Activated T-helper 1 cell treated with anti-CD3 and anti-CD28 coated beads, Interleukin-12 subunit alpha, Interleukin-12 subunit beta, Interleukin-2, Interleukin-4 antibody, amounts not matched to agents 30 ng/mL and 10 ng/mL and 1 ng/mL, durations not matched to agents 14 hours and 24 hours and 36 hours (primary cell): ENCODE data around the gene EFHC2. TPM values are rescaled to one million over a fixed set of nuclear protein-coding genes. Genes with fewer than 3 reads are reported as not detected.
"Not testable (repeated sequence)": the region's sequence is repeated elsewhere in the genome, so short reads cannot be mapped to it uniquely, and the experiment has no call there.

ENCODE experiments used
- DNase-seq: peaks from one replicate; pipeline ENCODE4 v3.0.0; 2021; ENCODE audit warnings: low spot score
- H3K27ac Mint-ChIP-seq: one replicate; pipeline ENCODE4 v1.8.0; 2021; ENCODE audit warnings: mild to moderate bottlenecking, mixed read lengths
- H3K27me3 Mint-ChIP-seq: one replicate; pipeline ENCODE4 v1.8.0; 2022; ENCODE audit warnings: mild to moderate bottlenecking, moderate library complexity, mixed read lengths; ENCODE audit not compliant: insufficient read depth
- H3K36me3 Mint-ChIP-seq: one replicate; pipeline ENCODE4 v1.8.0; 2021; ENCODE audit warnings: low read depth, mixed read lengths
- H3K4me1 Mint-ChIP-seq: one replicate; pipeline ENCODE4 v1.8.0; 2021; ENCODE audit warnings: low read depth, mixed read lengths
- H3K4me3 Mint-ChIP-seq: one replicate; pipeline ENCODE4 v1.8.0; 2021; ENCODE audit warnings: mild to moderate bottlenecking, moderate library complexity, mixed read lengths
- H3K9me3 Mint-ChIP-seq: one replicate; pipeline ENCODE4 v1.8.0; 2021; ENCODE audit warnings: mixed read lengths
- intact Hi-C: fragments of 100-400 bp; cut with micrococcal nuclease; formaldehyde crosslinking; loops from one replicate; pipeline ENCODE4 v1.15.1; 2024
- total RNA-seq: library from RNA; stranded (reverse); gene quantifications from 2 replicates; pipeline ENCODE4 v1.2.3, GENCODE V29; 2022

Gene EFHC2
- total RNA-seq, 1 donor from 2014 or later = not detected

DNA sequence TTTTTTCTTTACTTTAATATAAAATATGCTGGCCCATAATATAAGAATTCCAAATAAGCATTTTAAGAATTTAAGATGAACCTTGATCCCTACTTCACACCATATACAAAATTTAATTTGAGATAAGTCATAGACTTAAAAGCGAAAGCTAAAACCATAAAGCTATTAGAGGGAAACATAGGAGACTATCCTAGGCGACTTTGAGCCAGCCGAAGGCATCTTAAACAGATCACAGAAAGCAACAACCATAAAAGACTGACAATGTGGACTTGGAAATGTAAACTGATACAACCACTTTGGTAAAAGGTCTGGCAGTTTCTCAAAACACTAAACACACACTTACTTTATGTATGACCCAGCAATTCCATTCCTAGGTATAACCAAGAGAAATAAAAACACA, 125.0 kb downstream of the EFHC2 start:
- intact Hi-C loops = no loop called here
- Mint-ChIP-seq H3K4me1 (no peaks in the 10 kb centered on the region), H3K9me3 (no peaks in the 10 kb centered on the region), H3K4me3 (no peak overlapping the region), H3K27me3 (no peaks in the 10 kb centered on the region), H3K36me3 (no peaks in the 10 kb centered on the region), H3K27ac (no peak overlapping the region)
- DNase-seq = no peak

DNA sequence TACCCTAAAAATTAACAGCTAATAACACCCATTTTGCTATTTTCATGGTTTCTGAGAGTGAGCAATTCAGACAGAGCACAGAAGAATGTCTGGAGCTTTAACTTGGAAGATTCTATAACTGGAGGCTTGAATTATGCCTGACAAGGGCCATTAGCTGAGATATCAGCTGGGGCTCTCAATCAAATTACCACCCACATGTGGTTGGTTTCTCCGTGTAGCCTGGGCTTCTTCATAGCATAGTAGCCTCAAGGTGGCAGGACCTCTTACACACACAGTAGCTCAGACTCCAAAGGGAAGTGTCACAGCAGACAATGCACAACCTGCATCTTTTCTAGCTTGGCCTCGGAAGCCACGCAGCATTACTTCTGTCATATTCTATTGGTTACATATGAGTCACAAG, 127.3 kb downstream of the EFHC2 start:
- Mint-ChIP-seq H3K27ac (no peak overlapping the region), H3K4me3 (no peak overlapping the region), H3K36me3 (no peaks in the 10 kb centered on the region), H3K4me1 (no peaks in the 10 kb centered on the region), H3K27me3 (no peaks in the 10 kb centered on the region), H3K9me3 (no peaks in the 10 kb centered on the region)
- intact Hi-C loops = no loop called here
- DNase-seq = no peak

DNA sequence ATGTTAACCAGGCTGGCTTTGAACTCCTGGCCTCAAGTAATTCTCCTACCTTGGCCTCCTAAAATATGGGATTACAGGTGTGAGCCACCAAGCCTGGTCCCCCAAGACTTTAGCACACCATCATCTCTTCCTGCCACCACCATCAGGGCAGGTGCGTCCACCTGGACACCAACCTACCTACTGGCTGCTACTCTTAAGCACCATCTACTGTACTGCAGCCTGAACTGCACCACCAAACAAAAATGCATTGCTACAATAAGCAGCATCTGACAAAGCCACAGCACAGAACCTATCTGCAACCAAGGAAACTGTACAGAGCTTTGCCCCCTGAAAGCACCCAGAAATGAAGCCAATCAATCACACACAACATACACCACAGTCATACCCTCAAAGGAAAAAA, 139.7 kb downstream of the EFHC2 start:
- Mint-ChIP-seq H3K4me3 (no peak overlapping the region), H3K4me1 (no peaks in the 10 kb centered on the region), H3K36me3 (no peaks in the 10 kb centered on the region), H3K9me3 (no peaks in the 10 kb centered on the region), H3K27me3 (no peaks in the 10 kb centered on the region), H3K27ac (no peak overlapping the region)
- no peak for DNase-seq
- intact Hi-C loops = no loop called here

DNA sequence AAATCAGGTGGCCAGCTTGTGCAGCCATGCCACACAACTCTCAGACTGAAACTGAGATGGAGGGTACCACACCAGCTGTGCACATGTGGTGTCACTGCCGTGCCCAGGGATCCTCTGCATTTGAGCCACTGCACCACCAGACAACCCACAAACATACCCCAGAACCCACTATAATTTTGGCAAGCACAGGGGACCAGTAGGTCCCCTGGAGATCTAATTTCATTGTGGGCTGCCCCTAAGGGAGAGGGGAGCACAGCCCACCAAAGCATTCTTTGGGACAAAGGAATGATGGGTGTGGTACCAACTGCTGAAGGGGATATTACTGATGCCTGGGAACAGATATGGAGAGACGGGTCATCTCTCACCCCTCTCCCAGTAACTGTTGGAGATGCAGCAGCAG, 140.9 kb downstream of the EFHC2 start:
- no peaks in the 10 kb centered on the region for H3K27me3 Mint-ChIP-seq
- H3K4me1 Mint-ChIP-seq = no peaks in the 10 kb centered on the region
- no peaks in the 10 kb centered on the region for H3K9me3 Mint-ChIP-seq
- intact Hi-C loops = no loop called here
- H3K4me3 Mint-ChIP-seq = no peak overlapping the region
- no peak overlapping the region for H3K27ac Mint-ChIP-seq
- no peaks in the 10 kb centered on the region for H3K36me3 Mint-ChIP-seq
- no peak for DNase-seq

DNA sequence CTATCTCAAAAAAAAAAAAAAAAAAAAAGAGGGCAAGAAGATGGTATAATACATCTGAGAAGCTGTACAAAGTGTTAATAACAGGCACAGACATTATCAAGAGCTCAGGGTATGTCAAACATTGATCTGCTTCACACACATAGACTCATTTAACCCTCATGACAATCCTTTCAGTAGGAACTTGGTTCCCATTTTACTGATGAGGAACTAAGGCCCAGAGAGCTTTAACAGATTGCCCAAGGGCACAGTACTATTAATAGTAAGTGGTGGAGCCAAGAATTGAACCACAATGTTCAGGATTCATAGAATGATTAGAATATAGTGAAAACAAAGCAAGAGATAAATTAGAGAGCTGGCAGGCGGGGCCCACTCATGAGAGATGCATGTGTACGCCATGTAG, 154.4 kb downstream of the EFHC2 start:
- Mint-ChIP-seq H3K9me3 (no peaks in the 10 kb centered on the region), H3K36me3 (no peaks in the 10 kb centered on the region), H3K27ac (no peak overlapping the region), H3K4me3 (no peak overlapping the region), H3K27me3 (no peaks in the 10 kb centered on the region), H3K4me1 (no peaks in the 10 kb centered on the region)
- intact Hi-C loops = no loop called here
- DNase-seq = no peak

DNA sequence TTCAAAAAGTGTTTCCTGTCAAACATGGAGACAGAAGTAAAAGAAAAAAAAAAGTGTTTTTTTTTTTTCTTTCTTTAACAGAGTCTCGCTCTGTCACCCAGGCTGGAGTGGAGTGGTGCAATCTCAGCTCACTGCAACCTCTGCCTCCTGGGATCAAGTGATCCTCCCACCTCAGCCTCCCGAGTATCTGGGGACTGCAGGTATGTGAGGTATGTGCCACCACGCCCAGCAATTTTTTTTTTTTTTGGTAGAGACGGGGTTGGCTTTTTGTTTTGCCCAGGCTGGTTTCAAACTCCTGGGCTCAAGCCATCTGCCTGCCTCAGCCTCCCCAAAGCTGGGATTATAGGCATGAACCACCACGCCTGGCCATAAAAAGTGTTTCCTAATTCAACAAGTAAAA, 155.6 kb downstream of the EFHC2 start:
- H3K27me3 Mint-ChIP-seq, intact Hi-C loops, H3K36me3 Mint-ChIP-seq, H3K4me1 Mint-ChIP-seq, H3K27ac Mint-ChIP-seq, DNase-seq, H3K4me3 Mint-ChIP-seq, H3K9me3 Mint-ChIP-seq: not testable (repeated sequence)

DNA sequence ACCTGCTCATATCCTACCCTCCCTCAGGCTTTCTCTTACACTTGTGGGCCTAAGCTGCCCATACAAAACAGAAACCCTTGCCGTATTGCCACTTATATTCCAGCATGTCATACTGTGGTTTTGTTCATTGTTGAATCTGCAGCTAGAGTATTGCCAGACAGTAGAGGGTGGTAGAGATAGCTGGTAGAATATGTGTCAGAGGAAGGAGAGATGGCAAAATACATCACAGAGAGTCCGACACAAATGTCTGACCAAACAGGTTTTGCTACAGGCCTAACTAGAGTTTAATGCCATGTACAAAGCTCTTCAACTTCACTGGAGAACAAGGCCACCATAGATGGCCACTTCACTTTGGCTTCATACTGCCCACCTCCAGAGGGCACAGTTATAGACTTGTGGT, 160.1 kb downstream of the EFHC2 start:
- no peak overlapping the region for H3K27ac Mint-ChIP-seq
- no peaks in the 10 kb centered on the region for H3K36me3 Mint-ChIP-seq
- H3K9me3 Mint-ChIP-seq = no peaks in the 10 kb centered on the region
- no peaks in the 10 kb centered on the region for H3K4me1 Mint-ChIP-seq
- intact Hi-C loops = no loop called here
- no peak for DNase-seq
- no peaks in the 10 kb centered on the region for H3K27me3 Mint-ChIP-seq
- no peak overlapping the region for H3K4me3 Mint-ChIP-seq

DNA sequence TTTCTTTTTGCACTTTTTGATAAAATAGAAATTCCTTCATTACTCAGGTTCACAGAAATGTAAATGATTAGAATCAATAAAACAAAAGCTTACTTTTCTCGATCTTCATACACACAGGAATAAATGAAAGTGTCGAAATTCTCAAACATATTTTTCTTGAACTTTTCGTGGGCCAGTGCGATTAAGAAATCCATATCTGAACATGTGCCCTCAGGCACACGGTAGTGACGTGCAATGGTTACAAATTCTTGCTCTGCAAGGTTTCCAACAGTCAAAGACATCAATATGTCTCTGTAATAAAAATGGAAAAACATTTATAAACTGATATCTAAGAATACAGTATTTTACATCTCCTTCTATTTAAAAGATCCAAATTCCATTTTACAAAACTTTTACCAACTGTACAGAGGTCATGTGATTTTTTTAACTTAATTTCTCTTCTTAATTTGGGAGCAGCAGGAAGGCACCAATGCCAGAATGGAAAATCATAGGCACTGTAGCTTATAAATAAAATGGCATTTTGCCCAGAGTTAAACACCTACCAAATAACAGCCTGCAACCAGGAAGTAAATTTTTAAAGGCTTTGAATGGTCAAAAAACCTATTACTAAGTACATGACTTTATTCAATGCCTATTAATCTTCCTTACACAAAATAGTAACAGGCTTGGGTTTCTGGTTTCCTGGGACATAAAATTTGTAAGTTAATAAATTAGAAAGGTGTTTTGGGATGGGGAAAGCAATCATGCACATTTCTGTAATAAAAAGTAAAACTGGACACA, 165.0 kb downstream of the EFHC2 start:
- Mint-ChIP-seq H3K36me3 (no peaks in the 10 kb centered on the region), H3K27ac (no peak overlapping the region), H3K4me3 (no peak overlapping the region), H3K27me3 (no peaks in the 10 kb centered on the region), H3K4me1 (no peaks in the 10 kb centered on the region), H3K9me3 (no peaks in the 10 kb centered on the region)
- intact Hi-C loops = no loop called here
- no peak for DNase-seq

DNA sequence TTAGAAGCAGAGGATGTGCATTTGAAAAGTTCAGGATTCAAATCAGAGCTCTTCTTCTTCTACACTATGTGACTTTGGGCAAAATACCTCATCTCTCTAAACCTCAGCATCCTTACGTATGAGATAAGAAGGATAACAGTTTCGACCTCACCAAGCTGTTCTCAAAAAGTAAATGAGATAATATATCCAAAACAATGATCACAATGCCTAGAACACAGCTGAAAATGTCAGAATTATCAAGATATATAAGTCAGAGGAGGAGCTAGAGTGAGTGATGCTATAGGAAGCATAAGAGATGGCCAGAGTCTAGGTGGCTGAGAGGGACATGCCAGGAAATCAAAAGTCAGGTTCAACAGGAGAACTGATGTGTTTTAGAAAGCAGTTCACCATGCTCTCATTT, 168.0 kb downstream of the EFHC2 start:
- Mint-ChIP-seq H3K9me3 (no peaks in the 10 kb centered on the region), H3K27ac (no peak overlapping the region), H3K36me3 (no peaks in the 10 kb centered on the region), H3K4me1 (no peaks in the 10 kb centered on the region), H3K4me3 (no peak overlapping the region), H3K27me3 (no peaks in the 10 kb centered on the region)
- intact Hi-C loops = no loop called here
- no peak for DNase-seq

DNA sequence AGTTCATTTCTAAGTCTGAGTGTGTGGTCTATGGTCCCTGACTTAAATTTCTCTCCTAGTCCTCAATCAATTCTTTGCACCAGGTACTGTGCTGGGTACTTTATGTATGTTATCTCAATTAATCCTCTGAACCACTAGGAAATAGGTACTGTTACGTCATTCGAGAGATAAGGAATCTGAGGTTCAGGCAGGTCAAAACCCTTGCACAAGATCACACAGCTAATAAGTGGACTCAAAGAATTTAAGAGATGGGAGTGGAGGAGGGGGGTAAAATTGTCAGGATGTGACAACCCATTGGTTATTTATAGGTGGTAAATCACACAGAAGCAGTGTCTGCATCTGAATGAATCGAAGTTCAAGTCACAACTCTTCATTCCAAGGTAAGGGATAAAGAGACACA, 169.4 kb downstream of the EFHC2 start:
- Mint-ChIP-seq H3K9me3 (no peaks in the 10 kb centered on the region), H3K4me1 (no peaks in the 10 kb centered on the region), H3K4me3 (no peak overlapping the region), H3K36me3 (no peaks in the 10 kb centered on the region), H3K27ac (no peak overlapping the region), H3K27me3 (no peaks in the 10 kb centered on the region)
- intact Hi-C loops = no loop called here
- no peak for DNase-seq

DNA sequence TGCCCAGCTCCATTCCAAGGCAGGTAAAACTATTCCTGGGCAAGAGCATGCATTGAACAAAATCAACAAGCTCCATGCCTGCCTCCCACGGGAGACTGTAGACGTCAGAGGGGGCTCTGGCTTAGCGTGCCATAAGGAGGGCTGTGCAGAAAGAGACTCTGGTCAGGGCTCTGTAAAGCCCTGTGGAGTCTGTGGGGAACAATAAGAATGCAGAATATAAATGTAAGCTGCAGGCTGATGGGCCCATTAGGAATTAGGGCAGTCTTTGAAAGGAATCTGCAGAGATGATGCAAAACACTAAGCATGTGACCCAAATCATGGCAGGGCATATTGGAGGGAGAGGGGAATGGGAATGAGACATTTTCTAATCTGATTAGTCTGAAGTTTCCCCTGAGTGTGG, 170.3 kb downstream of the EFHC2 start:
- H3K27me3 Mint-ChIP-seq = no peaks in the 10 kb centered on the region
- no peak for DNase-seq
- no peaks in the 10 kb centered on the region for H3K4me1 Mint-ChIP-seq
- intact Hi-C loops = no loop called here
- H3K27ac Mint-ChIP-seq = no peak overlapping the region
- no peaks in the 10 kb centered on the region for H3K9me3 Mint-ChIP-seq
- H3K36me3 Mint-ChIP-seq = no peaks in the 10 kb centered on the region
- no peak overlapping the region for H3K4me3 Mint-ChIP-seq

DNA sequence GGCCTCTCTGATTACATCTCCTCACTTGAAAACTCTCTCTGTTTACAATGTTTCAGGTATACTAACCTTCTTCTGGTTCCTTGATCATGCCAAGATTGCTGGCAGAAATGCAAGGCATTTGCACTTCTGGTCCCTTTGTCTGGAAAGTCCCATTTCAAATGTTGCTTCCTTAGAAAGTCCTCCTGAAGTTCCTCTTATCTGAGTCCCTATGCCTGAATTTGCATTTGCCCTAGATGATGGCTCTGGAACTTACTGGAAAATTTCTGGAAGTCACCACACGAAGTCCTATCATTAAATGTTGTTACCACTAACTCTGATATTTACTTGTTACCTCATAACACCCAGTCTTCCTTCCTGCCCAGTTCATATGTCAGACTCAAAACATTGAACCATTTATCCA, 176.4 kb downstream of the EFHC2 start:
- DNase-seq = no peak
- H3K36me3 Mint-ChIP-seq = no peaks in the 10 kb centered on the region
- H3K4me3 Mint-ChIP-seq = no peak overlapping the region
- intact Hi-C loops = no loop called here
- H3K4me1 Mint-ChIP-seq = no peaks in the 10 kb centered on the region
- no peaks in the 10 kb centered on the region for H3K27me3 Mint-ChIP-seq
- H3K27ac Mint-ChIP-seq = no peak overlapping the region
- no peaks in the 10 kb centered on the region for H3K9me3 Mint-ChIP-seq

DNA sequence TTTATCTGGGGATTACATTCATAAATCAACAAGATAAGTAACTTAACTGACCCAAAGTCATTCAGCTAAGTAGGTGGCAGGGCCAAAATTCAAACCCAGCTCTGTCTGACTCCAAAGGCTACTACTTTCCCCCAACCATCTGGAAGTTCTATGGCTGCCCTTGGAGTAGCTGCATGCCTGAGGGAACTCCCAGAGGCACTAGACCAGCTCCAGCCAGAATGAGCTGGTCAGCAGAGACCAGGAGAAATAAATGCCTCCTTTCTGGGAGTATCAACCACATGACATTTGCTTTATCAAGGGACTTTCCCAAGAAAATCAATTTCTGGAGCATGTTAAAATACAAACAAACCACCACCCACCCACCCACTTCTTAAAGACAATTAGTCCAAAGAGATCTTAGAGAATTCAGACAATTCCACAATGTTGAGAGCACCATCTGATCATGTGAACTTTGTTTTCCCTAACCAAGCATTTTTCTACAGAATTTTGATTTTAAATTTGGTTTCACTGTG, 180.5 kb downstream of the EFHC2 start:
- Mint-ChIP-seq H3K27ac (no peak overlapping the region), H3K9me3 (peaks cover 3% of the 10 kb centered on the region), H3K4me3 (no peak overlapping the region), H3K27me3 (no peaks in the 10 kb centered on the region), H3K4me1 (no peaks in the 10 kb centered on the region), H3K36me3 (no peaks in the 10 kb centered on the region)
- DNase-seq = no peak
- intact Hi-C loops = no loop called here

DNA sequence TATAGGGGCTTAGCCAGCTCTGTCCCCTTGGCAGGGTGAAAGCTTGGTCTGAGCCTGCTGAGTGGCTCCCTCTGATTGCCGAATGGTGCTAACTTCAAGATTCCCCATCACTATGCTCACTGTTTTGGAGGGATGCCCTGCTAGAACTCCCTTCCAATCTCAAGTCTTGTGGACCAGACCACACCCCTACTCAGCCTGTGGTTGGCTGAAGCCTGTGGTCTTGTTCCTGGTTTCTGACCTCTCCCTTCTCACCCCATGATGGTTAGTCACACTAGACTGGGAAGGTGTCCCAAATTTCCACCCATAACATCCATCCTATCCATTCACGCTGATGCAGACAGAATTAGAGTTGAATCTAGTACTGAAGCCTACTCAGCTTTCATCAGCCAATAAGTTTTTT, 185.6 kb downstream of the EFHC2 start:
- peaks cover 3% of the 10 kb centered on the region for H3K9me3 Mint-ChIP-seq
- no peak overlapping the region for H3K27ac Mint-ChIP-seq
- no peak for DNase-seq
- H3K4me3 Mint-ChIP-seq = no peak overlapping the region
- intact Hi-C loops = no loop called here
- H3K27me3 Mint-ChIP-seq = no peaks in the 10 kb centered on the region
- no peaks in the 10 kb centered on the region for H3K4me1 Mint-ChIP-seq
- H3K36me3 Mint-ChIP-seq = no peaks in the 10 kb centered on the region
